AG10803 (cell line): ENCODE measurements around the gene CRYZ.

ENCODE experiments used
- DNase-seq: peaks from one replicate; pipeline ENCODE4 v3.0.0; 2010; ENCODE audit warnings: low read depth
- H3K4me3 ChIP-seq: 2 replicates; pipeline ENCODE4 v1.5.1; 2011; ENCODE audit warnings: mild to moderate bottlenecking, low read length, control low read depth
- TF ChIP-seq, protein P1 (sequence below): conservative IDR thresholded peaks from 2 replicates; pipeline ENCODE4 v1.5.1; 2011; ENCODE audit warnings: mild to moderate bottlenecking, low read length, control low read depth, inconsistent platforms

Gene CRYZ

DNA sequence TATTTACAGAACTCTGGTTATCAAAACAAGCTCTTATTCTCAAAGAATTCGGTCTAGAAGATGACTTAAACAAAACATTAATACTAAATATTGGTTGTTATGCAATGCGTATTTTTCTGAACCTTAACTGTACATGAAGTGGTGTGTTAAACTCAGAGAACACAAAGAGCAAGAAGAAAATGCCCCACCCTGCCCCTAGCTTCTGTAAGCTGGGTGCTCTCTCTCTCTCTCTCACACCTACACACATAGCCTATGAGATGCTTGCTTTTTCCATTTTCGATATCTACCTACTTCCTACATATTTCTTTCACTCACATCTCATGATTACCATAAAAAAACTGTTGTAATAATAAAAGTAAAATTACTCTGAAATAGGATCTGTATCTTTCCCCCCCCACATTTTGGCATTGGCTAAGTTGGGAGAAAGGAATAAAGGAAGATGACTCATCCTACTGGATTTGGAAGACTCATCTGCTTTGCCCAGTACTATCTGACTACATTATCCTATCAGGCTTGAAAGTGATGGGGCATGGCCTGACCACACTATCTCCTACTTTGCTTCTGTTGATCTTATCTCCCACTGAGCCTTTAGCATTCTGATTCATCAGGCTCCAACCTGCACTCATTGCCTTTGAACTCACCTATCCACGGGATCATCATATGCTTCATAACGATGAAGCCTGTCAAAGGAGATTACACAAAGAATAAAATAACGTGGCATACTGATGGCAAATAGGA lies 2.9 kb downstream of the CRYZ start:
- TF ChIP-seq, protein P1, sequence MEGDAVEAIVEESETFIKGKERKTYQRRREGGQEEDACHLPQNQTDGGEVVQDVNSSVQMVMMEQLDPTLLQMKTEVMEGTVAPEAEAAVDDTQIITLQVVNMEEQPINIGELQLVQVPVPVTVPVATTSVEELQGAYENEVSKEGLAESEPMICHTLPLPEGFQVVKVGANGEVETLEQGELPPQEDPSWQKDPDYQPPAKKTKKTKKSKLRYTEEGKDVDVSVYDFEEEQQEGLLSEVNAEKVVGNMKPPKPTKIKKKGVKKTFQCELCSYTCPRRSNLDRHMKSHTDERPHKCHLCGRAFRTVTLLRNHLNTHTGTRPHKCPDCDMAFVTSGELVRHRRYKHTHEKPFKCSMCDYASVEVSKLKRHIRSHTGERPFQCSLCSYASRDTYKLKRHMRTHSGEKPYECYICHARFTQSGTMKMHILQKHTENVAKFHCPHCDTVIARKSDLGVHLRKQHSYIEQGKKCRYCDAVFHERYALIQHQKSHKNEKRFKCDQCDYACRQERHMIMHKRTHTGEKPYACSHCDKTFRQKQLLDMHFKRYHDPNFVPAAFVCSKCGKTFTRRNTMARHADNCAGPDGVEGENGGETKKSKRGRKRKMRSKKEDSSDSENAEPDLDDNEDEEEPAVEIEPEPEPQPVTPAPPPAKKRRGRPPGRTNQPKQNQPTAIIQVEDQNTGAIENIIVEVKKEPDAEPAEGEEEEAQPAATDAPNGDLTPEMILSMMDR, result no peak
- peak; percentile 50 for DNase-seq
- no peak overlapping the region for H3K4me3 ChIP-seq

DNA sequence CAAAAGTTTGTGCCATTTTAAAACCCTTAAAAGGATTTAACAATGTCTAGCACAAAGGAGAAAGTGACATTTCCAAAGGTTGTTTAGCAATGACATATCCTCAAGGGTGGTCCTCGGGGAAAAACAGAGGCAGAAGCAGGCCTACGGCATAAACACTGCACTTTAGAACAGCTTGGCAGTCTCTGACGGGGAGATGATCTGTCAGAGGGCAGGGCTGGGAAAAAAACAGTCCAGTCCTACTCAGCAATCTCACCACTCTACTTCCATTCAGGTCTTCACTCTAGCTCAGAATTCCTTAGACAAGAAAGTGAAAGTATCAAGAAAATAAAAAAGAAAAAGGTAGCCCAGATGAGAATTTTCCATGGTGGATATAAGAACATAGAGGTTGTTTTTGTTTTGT lies 4.1 kb downstream of the CRYZ start:
- no peak overlapping the region for H3K4me3 ChIP-seq
- no peak for DNase-seq
- TF ChIP-seq, protein P1, result no peak

DNA sequence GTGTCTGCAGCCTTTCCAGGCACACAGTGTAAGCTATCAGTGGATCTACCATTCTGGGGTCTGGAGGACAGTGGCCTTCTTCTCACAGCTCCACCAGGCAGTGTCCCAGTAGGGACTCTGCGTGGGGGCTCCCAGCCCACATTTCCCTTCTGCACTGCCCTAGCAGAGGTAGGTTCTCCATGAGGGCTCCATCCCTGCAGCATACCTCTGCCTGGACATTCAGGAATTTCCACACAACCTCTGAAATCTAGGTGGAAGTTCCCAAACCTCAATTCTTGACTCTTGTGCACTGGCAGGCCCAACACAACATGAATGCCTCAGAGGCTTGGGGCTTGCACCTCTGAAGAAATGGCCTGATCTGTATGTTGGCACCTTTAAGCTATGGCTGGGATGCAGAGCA lies 6.8 kb downstream of the CRYZ start:
- no peak overlapping the region for H3K4me3 ChIP-seq
- TF ChIP-seq, protein P1, result no peak
- DNase-seq, result no peak

DNA sequence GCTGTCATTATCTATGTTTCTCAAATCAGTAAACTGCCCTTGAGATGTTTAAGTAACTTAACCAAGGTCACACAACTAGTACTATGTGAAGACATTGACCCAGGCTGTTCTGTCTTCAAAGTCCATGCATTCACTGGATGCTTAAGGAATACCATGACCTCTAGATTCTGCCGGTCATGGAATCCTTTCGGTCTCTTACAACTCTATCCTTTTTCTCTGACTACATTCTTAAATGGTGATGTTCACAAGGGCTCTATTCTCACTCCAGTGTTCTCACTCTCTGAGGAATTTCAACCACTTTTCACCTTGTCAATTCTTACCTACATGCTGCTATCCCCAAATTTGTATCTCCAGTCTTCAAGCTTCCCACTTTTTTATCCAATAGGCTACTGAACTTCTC lies 15.2 kb downstream of the CRYZ start:
- TF ChIP-seq, protein P1, result no peak
- no peak overlapping the region for H3K4me3 ChIP-seq
- no peak for DNase-seq

DNA sequence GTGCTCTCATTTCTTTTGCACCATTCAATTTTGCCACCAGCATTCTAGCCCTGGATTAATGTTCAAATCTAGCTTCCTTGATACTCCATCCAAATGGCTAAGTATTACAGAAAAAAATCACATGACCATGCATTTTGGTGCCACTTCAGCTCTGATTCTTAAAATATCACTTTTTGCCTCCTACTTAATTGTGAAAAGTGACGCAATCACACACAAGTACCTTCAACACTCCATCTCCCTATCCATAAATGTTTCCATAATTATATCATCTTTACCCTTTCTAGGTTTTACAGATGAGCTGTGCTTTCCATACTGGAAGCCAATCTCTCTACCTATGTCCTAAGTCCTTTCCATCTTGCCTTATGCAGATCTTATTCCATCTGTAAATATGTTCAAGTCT lies 16.0 kb downstream of the CRYZ start:
- TF ChIP-seq, protein P1, result no peak

DNA sequence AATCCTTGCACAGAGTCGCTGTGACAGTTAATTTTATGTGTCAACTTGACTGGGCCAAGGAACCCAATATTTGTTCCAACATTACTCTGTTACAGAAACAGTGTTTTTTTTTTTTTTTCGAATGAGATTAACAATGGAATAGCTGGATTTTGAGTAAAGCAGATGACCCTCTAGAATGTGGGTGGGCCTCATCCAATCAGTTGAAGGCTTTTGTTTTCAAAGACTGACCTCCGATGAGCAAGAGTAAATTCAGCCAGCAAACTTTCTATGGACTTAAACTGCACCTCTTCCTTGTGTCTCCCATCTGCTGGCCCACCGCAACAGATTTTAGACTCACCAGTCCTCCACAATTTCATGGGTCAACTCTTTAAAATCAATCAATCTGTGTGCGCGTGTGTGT lies 17.0 kb downstream of the CRYZ start:
- no peak overlapping the region for H3K4me3 ChIP-seq
- TF ChIP-seq, protein P1, result no peak
- DNase-seq, result no peak

More for the DNA sequence above, 16.0 kb downstream of the CRYZ start:
- no peak for DNase-seq
- no peak overlapping the region for H3K4me3 ChIP-seq

DNA sequence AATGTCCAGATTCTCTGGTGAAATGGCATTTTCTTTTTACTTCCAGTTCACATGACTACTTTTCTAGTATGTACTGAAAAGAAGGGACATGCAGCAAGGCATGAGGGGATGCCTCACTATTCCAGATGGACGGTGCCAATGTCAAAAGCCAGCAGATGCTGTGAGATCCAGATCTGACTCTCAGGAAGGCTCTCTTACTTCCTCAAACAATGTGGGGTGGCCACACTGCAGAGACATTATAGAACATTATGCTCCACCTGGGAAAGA lies 17.7 kb downstream of the CRYZ start:
- no peak overlapping the region for H3K4me3 ChIP-seq
- TF ChIP-seq, protein P1, result no peak
- DNase-seq, result no peak
